Hematopoietic multipotent progenitor cell treated with erythropoietin and hydrocortisone succinate and interleukin-3 and kit ligand, for 6 days (in vitro differentiated cells): Measurements from ENCODE around the gene TCP11L2.
A peak's percentile ranks its signal among the peaks of the same experiment; 100 is the strongest.
"Not testable (repeated sequence)": the region's sequence is repeated elsewhere in the genome, so short reads cannot be mapped to it uniquely, and the experiment has no call there.

Source experiments
- DNase-seq: peaks from one replicate; pipeline ENCODE4 v3.0.0-alpha.2; 2015

Gene TCP11L2

DNA sequence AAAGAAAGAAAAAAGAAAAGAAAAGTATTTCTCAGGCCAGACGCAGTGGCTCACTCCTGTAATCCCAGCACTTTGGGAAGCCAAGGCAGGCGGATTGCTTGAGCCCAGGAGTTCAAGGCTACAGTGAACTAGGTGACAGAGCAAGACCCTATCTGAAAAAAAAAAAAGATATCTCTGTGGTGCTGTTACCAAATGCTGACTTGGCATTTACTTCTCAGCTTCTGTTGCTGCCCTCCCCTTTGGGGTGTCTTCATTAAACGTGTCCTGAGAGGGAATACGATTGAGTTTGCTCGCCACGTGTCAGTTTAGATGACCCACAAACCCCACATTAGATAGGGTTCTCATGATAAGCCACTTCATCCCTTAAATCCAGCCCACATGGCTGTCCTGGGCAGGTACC is 50.6 kb downstream of the TCP11L2 start:
- DNase-seq, result no peak

DNA sequence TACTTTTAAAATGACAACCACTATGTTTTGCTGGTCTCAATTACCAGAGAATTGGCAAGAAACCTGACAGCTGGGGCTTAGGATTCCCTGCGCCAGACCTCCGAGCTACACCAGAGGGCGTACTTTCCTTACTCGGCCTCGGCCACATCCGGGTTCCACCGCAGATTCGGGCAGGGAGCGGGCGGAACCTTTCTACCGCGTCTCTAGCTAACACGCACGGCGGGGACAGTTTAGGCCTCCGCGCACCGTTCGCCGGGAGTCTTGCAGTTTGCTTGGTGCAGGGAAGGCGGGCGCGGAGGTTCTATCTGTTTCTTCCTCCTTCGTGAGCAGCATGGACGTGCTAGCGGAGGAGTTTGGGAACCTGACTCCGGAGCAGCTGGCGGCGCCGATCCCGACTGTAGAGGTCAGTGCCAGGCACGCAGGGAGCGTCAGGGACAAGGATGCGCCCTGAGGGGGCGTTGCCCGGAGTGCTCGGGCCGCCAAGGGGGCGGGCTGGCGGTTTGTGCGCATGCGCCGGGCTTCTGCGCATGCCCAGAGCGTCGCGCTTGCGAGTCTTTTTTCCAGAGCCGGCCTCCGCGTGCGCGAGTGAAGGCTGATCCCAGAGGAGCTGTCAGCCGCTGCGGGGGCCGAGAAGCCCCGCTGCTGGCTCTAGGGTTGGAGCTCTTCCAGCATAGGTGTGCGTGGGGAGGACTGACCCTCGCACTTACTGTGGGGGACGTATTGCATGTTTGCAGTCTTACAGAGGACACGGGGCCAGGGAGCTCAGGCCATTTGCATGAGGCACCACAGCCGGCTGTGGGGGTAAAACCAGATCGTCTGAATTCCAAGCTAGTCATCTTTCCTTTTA is 55.2 kb downstream of the TCP11L2 start, which contains the start of gene POLR3B:
Gene POLR3B, plus strand, starts transcription at position 200 of the 847 bp plus-strand sequence. Its CDS starts 132 bp downstream, at position 332.
- DNase-seq, result peak; percentile 97

DNA sequence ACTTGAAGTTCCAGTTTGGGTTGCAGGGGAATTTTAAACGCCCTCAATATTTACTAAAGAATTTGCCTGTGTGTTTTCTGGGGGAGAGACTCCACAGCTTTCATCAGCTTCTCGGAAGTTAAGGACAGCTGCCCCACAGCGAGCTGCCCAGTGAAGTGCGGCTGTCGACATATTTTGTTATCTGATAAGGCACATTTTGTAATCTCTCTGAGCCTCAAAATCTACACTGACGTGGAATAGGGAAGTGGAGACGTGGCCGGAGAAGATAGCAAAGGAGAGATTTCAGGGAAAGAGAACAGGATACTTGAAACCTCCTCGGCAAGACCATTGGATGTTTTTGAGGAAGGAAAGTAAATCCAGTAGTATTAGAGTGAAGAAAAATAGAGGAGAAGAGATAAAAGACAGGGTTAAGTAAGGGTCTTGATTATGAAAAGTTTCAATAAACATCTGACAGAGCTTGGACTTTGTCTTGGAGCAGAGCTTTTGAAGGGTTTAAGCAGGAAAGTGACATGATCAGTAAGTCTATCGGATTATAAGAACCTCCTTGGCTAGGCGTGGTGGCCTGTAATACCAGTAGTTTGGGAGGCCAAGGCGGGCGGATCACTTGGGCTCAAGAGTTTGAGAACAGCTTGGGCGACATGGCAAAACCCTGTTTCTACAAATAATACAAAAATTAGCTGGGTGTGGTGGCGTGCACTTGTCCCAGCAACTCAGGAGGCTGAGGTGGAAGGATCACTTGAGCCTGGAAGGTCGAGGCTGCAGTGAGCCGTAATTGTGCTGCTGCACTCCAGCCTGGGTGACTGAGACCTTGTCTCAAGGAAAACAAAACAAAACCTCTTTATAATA is 56.1 kb downstream of the TCP11L2 start:
- peak; percentile 88 for DNase-seq

DNA sequence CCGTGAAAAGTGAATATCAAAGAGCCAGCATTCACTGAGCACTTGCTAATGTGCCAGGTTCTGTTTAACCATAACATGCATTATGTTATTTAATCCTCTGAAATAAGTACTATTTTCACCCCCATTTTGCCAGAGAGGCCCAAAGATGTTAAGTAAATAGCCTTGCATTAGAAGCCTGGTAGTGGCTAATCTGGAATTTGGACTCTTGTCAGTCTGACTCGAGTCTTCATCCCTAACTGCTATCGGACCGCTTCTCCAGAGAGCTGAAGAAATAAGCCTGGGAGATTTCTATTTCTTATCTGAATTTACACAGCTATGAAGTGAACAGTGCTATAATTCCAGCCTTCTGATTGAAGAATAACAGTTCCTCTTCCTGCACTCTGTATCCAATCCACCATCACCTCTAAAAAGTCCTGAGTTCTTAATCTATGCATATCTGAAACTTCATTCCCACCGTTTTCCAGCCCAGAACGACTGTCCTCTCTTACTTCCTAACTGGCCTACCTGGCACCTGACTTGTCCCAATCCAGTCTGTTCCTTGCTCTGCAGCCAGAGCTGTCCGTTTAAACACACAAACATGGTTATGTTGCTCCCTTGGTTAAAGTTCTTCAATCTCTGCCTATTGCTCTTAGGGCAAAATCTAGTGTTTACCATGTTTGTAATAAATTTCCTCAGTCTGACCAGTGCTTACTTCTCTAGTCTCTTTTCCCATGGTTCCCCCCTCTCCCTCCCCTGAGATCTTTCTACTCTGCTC is 57.3 kb downstream of the TCP11L2 start:
- no peak for DNase-seq

DNA sequence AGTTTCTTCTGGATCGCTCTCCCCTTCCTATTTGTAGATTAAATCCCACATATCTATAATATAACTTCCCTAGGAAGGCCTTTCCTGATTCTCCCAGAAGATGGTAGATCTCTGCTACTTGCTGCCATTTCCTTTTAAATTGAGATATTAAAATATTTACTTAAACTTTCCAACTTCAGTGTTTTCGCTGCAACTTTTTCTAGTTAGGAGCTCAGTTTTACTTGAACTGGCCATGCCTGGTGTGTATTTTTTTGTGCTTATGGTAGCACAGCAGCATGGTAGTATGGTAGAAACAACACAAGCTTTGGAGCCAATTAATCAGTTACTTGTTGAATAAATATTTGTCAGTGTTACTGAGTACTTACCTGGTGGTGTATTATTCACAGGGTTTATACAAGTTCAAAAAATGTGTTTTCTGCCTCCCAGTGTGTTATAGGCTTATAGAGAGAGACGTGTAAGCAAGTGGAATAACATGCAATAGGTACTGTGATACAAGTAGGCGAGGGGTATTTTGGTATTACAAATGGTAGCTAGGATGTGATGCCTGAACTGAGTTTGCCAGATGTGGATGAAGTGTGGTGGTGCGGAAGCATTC is 58.0 kb downstream of the TCP11L2 start:
- no peak for DNase-seq

DNA sequence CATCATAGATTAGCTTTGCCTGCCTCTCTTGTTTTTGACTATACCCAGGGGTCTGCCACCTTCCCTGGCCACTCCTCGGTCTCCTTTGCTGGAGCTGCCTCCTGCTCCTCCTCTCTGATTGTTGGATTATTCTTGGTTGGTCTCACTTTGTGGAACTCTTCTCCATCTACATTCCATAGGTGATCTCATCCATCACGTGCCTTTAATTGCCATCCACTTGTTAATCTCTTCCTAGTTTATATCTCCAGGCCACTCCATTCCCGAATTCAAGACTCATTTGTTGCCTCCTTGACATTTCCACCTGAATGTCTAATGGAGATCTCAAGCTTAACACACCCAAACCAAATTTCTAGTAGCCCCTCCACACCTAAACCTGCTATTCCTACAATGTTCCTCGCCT is 60.4 kb downstream of the TCP11L2 start:
- no peak for DNase-seq

- DNase-seq, result no peak
Measured at GRCh38 chr12:106364261-106364660, 61.7 kb downstream of the TCP11L2 start.

DNA sequence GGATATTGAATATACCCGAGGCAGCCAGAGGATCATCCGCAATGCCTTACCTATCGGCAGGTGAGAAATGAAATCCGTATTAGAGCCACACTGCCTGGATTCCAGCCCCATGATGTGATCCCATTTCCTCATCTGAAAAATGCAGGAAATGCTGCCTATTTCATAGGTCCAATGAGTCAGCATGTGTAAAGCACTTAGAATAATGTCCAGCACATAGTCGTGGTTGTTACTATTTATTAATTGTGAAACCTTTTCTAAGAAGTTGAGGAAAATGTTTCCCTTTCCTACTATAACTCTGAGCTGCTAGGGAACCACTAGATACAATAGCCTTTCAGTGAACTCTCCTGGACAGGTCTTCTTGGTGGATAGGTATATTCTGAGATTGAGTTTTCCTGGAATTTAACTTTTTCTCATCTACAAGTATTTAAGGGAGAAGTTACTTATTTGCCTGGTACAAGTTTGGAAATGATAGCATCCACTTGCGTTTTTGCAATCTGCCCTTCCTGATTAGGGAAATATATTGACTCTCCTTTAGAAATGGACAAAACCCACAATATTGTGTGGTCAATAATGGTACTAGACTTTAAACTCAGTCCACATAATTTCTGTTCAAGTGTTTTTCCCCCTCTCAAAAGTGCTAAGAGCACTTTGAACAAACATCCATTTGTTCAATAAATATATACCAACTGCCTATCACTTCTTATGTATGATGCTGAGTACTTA is 67.3 kb downstream of the TCP11L2 start:
- DNase-seq, result no peak

- DNase-seq, result peak; percentile 32
Measured at GRCh38 chr12:106378788-106379187, 76.3 kb downstream of the TCP11L2 start.

DNA sequence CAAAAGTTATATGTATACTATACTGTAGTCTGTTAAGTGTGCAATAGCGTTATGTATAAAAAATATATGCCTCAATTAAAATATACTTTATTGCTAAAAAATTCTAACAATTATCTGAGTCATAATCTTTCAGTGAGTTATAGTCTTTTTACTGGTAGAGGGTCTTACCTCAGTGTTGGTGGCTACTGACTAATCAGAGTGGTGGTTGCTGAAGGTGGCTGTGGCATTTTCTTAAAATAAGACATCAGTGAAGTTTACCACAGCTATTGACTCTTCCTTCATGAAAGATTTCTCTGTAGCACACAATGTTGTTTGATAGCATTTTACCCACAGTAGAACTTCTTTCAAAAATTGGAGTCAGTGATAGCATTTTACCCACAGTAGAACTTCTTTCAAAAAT is 78.4 kb downstream of the TCP11L2 start:
- DNase-seq, result no peak

GRCh38 chr12:106381866-106382265 is 79.3 kb downstream of the TCP11L2 start:
- DNase-seq, result not testable (repeated sequence)

GRCh38 chr12:106386813-106387535 is 84.4 kb downstream of the TCP11L2 start:
- no peak for DNase-seq

DNA sequence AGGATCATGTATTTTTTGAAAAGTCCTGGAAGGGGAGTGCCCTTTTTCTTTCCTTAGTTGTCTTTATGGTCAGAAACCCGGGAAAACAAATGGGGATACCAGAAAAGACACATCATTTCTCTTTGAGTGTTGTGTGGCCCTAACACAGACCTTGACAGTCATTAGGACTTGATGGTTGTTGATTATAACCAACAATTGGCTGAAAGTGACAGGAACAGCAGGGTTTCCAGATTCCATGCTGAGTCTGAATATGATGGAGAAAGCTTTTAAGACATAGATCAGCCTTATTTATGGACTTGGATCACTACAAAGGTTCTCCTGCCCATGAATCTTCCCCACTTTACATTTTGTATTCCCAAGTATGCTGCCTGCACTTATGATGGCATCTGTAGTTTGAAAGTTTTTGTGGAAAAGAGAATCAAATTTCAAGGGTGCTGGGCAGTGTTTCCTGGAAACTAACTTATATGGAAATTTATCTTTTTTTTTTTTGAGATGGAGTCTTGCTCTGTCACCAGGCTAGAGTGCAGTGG is 85.4 kb downstream of the TCP11L2 start:
- DNase-seq, result no peak

- no peak for DNase-seq
Measured at GRCh38 chr12:106389151-106389550, 86.6 kb downstream of the TCP11L2 start.

- DNase-seq, result no peak
Measured at GRCh38 chr12:106392759-106393158, 90.2 kb downstream of the TCP11L2 start.
